Measurements from ENCODE around the gene MGMT.

DNA sequence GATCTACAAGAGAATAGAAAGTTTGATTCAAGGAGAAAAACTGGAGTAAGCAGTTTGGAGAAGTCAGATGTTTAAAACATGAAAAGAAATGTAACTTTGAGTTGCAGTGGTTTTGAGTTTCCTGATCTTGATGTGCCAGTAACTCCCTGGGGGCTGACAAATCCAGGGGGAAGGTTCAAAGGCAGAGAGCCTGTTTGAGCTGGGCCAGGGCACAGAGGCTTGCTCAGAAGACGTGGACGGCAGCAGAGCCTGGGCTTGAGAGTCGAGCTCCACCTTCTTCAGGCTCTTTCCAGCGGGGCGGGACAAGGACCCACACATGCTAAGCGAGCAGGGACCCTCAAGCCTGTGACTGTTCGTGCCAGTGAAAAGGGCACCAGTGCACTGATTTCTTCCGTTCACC lies 176.2 kb downstream of the MGMT start:
- TF ChIP-seq, protein P1, sequence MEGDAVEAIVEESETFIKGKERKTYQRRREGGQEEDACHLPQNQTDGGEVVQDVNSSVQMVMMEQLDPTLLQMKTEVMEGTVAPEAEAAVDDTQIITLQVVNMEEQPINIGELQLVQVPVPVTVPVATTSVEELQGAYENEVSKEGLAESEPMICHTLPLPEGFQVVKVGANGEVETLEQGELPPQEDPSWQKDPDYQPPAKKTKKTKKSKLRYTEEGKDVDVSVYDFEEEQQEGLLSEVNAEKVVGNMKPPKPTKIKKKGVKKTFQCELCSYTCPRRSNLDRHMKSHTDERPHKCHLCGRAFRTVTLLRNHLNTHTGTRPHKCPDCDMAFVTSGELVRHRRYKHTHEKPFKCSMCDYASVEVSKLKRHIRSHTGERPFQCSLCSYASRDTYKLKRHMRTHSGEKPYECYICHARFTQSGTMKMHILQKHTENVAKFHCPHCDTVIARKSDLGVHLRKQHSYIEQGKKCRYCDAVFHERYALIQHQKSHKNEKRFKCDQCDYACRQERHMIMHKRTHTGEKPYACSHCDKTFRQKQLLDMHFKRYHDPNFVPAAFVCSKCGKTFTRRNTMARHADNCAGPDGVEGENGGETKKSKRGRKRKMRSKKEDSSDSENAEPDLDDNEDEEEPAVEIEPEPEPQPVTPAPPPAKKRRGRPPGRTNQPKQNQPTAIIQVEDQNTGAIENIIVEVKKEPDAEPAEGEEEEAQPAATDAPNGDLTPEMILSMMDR (IDR thresholded peaks at IDR 0.05) = no peak
- no peak for TF ChIP-seq POLR2A (IDR thresholded peaks at IDR 0.05)
